Neural cell (in vitro differentiated cells): ENCODE data around the gene EFEMP2. TPM values are rescaled to one million over a fixed set of nuclear protein-coding genes. Genes with fewer than 3 reads are reported as not detected.

Source experiments
- H2AFZ ChIP-seq: fragments of 200-600, 300-800 bp; sonication (generic), shearing (Covaris generic); 2 replicates; pipeline ENCODE4 v1.6.0; 2014; ENCODE audit warnings: low read depth, mild to moderate bottlenecking, antibody characterized with exemption, low read length, moderate library complexity
- H3F3A ChIP-seq: fragments of 200-600 bp; shearing (Covaris generic); 2 replicates; pipeline ENCODE4 v1.6.1; 2016; ENCODE audit warnings: mild to moderate bottlenecking, moderate library complexity, mixed read lengths, antibody characterized with exemption, low read length; ENCODE audit not compliant: insufficient read depth, poor library complexity, severe bottlenecking
- H3K27ac ChIP-seq: fragments of 200-600, 300-800 bp; sonication (generic), shearing (Covaris generic); 2 replicates; pipeline ENCODE4 v1.5.1; 2014; ENCODE audit warnings: mild to moderate bottlenecking, low read length, moderate library complexity
- H3K27me3 ChIP-seq: fragments of 300-800, 200-600 bp; sonication (generic), shearing (Covaris generic); 2 replicates; pipeline ENCODE4 v1.6.0; 2014; ENCODE audit warnings: mild to moderate bottlenecking, low read depth, low read length, moderate library complexity; ENCODE audit not compliant: insufficient read depth
- H3K36me3 ChIP-seq: fragments of 300-800, 200-600 bp; sonication (generic), shearing (Covaris generic); 2 replicates; pipeline ENCODE4 v1.5.1; 2014; ENCODE audit warnings: mild to moderate bottlenecking, antibody characterized with exemption, low read length, moderate library complexity; ENCODE audit not compliant: insufficient read depth
- H3K4me2 ChIP-seq: fragments of 300-800, 200-600 bp; sonication (generic), shearing (Covaris generic); 2 replicates; pipeline ENCODE4 v1.6.0; 2014; ENCODE audit warnings: mild to moderate bottlenecking, low read length
- H3K4me3 ChIP-seq: fragments of 300-800, 200-600 bp; sonication (generic), shearing (Covaris generic); 2 replicates; pipeline ENCODE4 v1.5.1; 2014; ENCODE audit warnings: mild to moderate bottlenecking, low read length, moderate library complexity
- H3K79me2 ChIP-seq: fragments of 200-600 bp; shearing (Covaris generic); replicated peaks from 2 replicates; pipeline ENCODE4 v1.6.0; 2014; ENCODE audit warnings: mild to moderate bottlenecking, low read length, moderate library complexity; ENCODE audit not compliant: insufficient read depth
- H3K9ac ChIP-seq: fragments of 300-800, 200-600 bp; sonication (generic), shearing (Covaris generic); 2 replicates; pipeline ENCODE4 v1.6.1; 2016; ENCODE audit warnings: mild to moderate bottlenecking, low read length, mixed read lengths
- H3K9me2 ChIP-seq: fragments of 200-600 bp; shearing (Covaris generic); 2 replicates; pipeline ENCODE4 v1.6.1; 2016; ENCODE audit warnings: mild to moderate bottlenecking, low read length, mixed read lengths; ENCODE audit not compliant: insufficient read depth
- H3K9me3 ChIP-seq: fragments of 200-600, 300-800 bp; sonication (generic), shearing (Covaris generic); 2 replicates; pipeline ENCODE4 v1.6.1; 2016; ENCODE audit warnings: mild to moderate bottlenecking, mixed run types, low read length, moderate library complexity, mixed read lengths
- H4K20me1 ChIP-seq: fragments of 200-600 bp; shearing (Covaris generic); 2 replicates; pipeline ENCODE4 v1.6.1; 2016; ENCODE audit warnings: mild to moderate bottlenecking, mixed run types; ENCODE audit not compliant: insufficient read depth
- EP300 ChIP-seq: fragments of 450-650 bp; conservative IDR thresholded peaks from 2 replicates; pipeline ENCODE4 v1.6.1; 2014; ENCODE audit warnings: antibody characterized with exemption, mild to moderate bottlenecking, moderate library complexity; ENCODE audit not compliant: poor library complexity, severe bottlenecking
- EZH2 ChIP-seq: fragments of 200-600, 300-800 bp; shearing (Covaris generic), sonication (generic); IDR thresholded peaks from 2 replicates; pipeline ENCODE4 v1.6.1; 2014; ENCODE audit warnings: antibody characterized with exemption, low read length, borderline replicate concordance, mild to moderate bottlenecking; ENCODE audit not compliant: insufficient read depth, poor library complexity, severe bottlenecking
- MXI1 ChIP-seq: fragments of 450-650 bp; conservative IDR thresholded peaks from 2 replicates; pipeline ENCODE4 v1.6.1; 2014; ENCODE audit warnings: antibody characterized with exemption, mild to moderate bottlenecking; ENCODE audit not compliant: poor library complexity, severe bottlenecking
- POLR2AphosphoS5 ChIP-seq: IDR thresholded peaks from 2 replicates; pipeline ENCODE4 v1.6.1; 2012
- RAD21 ChIP-seq: fragments of 450-650 bp; conservative IDR thresholded peaks from 2 replicates; pipeline ENCODE4 v1.6.1; 2014; ENCODE audit warnings: antibody characterized with exemption, mild to moderate bottlenecking, moderate library complexity
- SMC3 ChIP-seq: fragments of 450-650 bp; conservative IDR thresholded peaks from 2 replicates; pipeline ENCODE4 v1.6.1; 2014; ENCODE audit warnings: antibody characterized with exemption, mild to moderate bottlenecking, moderate library complexity; ENCODE audit not compliant: poor library complexity
- TAF1 ChIP-seq: IDR thresholded peaks from 2 replicates; pipeline ENCODE4 v1.6.1; 2012; ENCODE audit warnings: low read depth
- polyA plus RNA-seq: library from polyadenylated mRNA; depleted of rRNA; stranded (reverse); fragments of >200 nt; gene quantifications from 2 replicates; pipeline ENCODE4 v1.2.3, GENCODE V29; 2014
- TF ChIP-seq, protein P1 (sequence below): fragments of 450-650 bp; IDR thresholded peaks from 2 replicates; pipeline ENCODE4 v1.5.1; 2014; ENCODE audit warnings: antibody characterized with exemption, mild to moderate bottlenecking, moderate library complexity; ENCODE audit not compliant: poor library complexity, severe bottlenecking
- TF ChIP-seq, protein P2 (sequence below): IDR thresholded peaks from 2 replicates; pipeline ENCODE4 v1.6.1; 2012; ENCODE audit warnings: borderline replicate concordance

Gene EFEMP2
- polyA plus RNA-seq, 1 donor from 2014 or later: 0.67 TPM

DNA sequence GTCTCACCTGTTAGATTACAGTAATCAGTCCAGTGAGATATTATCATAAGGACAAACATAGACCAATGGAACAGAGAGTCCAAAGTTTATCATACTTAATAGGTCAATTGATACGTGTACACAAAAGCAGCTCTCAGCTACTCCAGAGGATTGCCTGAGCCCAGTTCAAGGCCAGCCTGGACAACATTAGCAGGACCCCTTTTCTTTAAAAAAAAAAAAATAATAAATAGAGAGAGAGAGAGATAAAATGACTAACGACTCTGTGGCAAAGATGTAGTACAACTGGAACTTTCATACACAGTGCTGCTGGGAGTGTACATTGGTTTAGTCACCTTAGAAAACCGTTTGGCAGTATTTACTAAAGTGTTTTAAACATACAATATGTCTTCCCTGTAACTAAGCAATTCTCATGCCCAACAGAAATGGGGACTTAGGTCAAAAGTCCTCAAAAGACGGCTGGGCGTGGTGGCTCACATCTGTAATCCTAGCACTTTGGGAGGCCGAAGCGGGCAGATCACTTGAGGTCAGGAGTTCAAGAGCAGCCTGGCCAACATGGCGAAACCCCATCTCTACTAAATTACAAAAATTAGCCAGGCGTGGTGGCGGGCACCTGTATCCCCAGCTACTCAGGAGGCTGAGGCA, 28.2 kb downstream of the EFEMP2 start (continued):
- TF ChIP-seq, protein P1, sequence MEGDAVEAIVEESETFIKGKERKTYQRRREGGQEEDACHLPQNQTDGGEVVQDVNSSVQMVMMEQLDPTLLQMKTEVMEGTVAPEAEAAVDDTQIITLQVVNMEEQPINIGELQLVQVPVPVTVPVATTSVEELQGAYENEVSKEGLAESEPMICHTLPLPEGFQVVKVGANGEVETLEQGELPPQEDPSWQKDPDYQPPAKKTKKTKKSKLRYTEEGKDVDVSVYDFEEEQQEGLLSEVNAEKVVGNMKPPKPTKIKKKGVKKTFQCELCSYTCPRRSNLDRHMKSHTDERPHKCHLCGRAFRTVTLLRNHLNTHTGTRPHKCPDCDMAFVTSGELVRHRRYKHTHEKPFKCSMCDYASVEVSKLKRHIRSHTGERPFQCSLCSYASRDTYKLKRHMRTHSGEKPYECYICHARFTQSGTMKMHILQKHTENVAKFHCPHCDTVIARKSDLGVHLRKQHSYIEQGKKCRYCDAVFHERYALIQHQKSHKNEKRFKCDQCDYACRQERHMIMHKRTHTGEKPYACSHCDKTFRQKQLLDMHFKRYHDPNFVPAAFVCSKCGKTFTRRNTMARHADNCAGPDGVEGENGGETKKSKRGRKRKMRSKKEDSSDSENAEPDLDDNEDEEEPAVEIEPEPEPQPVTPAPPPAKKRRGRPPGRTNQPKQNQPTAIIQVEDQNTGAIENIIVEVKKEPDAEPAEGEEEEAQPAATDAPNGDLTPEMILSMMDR: no peak

DNA sequence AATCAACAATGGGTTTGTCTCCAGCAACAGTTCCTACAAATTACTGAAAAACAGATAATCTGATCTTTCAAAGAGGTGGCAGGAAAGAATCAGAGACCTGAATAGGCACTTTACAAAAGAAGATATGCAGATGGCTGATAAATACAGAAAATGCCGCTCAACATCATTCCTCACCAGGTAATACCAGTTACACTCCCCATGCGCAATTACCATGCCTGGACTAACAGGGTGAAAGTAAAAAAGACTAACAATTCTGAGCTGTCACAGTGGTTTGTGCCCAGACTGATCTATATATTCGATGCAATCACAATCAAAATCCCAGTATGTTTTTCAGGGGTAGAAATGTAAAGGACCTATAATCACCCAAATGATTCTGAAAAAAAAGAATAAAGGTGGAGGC, 28.8 kb downstream of the EFEMP2 start:
- Histone ChIP-seq H3K9me2 (no peaks in the 10 kb centered on the region), H3K79me2 (no peaks in the 10 kb centered on the region), H2AFZ (no peak overlapping the region), H3F3A (no peaks in the 10 kb centered on the region), H3K9me3 (no peaks in the 10 kb centered on the region), H3K27me3 (no peaks in the 10 kb centered on the region), H4K20me1 (no peaks in the 10 kb centered on the region), H3K36me3 (no peaks in the 10 kb centered on the region), H3K27ac (no peak overlapping the region), H3K9ac (no peak overlapping the region), H3K4me3 (no peak overlapping the region), H3K4me2 (no peak overlapping the region)
- TF ChIP-seq, protein P1: no peak
- TF ChIP-seq, protein P2, sequence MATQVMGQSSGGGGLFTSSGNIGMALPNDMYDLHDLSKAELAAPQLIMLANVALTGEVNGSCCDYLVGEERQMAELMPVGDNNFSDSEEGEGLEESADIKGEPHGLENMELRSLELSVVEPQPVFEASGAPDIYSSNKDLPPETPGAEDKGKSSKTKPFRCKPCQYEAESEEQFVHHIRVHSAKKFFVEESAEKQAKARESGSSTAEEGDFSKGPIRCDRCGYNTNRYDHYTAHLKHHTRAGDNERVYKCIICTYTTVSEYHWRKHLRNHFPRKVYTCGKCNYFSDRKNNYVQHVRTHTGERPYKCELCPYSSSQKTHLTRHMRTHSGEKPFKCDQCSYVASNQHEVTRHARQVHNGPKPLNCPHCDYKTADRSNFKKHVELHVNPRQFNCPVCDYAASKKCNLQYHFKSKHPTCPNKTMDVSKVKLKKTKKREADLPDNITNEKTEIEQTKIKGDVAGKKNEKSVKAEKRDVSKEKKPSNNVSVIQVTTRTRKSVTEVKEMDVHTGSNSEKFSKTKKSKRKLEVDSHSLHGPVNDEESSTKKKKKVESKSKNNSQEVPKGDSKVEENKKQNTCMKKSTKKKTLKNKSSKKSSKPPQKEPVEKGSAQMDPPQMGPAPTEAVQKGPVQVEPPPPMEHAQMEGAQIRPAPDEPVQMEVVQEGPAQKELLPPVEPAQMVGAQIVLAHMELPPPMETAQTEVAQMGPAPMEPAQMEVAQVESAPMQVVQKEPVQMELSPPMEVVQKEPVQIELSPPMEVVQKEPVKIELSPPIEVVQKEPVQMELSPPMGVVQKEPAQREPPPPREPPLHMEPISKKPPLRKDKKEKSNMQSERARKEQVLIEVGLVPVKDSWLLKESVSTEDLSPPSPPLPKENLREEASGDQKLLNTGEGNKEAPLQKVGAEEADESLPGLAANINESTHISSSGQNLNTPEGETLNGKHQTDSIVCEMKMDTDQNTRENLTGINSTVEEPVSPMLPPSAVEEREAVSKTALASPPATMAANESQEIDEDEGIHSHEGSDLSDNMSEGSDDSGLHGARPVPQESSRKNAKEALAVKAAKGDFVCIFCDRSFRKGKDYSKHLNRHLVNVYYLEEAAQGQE: no peak
- TF ChIP-seq EZH2: no peak
- no peak for TF ChIP-seq MXI1
- no peak for TF ChIP-seq EP300
- TF ChIP-seq SMC3: no peak
- TF ChIP-seq RAD21: no peak
- no peak for TF ChIP-seq TAF1
- no peak for TF ChIP-seq POLR2AphosphoS5
